Activated CD4-positive, alpha-beta T cell treated with anti-CD3 and anti-CD28 coated beads, Interleukin-2, amount 50 U/mL, for 48 hours (primary cell): Measurements from ENCODE around the gene LETMD1.

Experiments
- DNase-seq, 2 experiments: peaks; one replicate each; pipeline ENCODE4 v3.0.0-alpha.2; 2020

Gene LETMD1

DNA sequence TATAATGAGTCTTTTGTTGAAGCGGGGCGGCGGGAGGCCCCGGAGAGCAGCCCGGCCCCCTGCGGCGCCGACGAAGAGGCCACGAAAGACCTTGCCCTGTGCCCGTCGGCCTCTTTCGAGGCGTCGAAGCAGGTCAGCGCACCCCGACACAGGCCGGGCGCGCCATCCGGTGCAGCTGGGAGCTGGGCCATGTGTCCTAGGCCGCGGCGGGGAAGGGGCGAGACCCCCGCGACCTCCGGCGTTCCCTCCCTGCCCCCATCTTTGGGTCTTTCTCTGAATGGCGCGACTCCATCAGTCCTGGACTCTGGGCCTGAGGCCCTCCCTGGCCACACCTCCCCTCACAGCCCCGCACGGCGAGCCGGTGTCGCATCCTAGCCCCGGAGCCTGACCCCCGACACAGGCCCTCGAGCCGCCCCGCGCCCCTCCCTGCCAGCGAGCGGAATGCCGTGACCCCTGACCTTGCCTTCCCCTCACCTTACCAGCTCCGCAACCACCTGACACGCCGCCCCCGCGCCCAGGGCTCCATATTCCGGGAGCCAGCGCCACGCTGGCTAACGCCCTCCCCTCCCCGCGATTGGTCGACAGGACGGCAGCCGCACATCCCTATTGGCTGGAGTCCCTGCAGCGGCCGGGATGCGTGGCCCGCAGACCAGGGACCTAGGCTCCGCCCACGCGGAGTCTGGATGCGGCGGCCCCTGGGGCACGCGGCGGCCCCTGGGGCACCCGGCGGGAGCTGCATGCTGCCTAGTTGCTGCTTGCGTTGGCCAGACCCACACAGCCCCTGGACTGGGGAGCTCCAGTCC, 22.1 kb upstream of the LETMD1 start, which contains the start of gene SLC11A2:
SLC11A2 (minus strand) TSS at position 549 of the 803 bp plus-strand sequence. CDS start 15,656 bp downstream, outside the sequence.
- DNase-seq: peak; percentile 93 to 96

DNA sequence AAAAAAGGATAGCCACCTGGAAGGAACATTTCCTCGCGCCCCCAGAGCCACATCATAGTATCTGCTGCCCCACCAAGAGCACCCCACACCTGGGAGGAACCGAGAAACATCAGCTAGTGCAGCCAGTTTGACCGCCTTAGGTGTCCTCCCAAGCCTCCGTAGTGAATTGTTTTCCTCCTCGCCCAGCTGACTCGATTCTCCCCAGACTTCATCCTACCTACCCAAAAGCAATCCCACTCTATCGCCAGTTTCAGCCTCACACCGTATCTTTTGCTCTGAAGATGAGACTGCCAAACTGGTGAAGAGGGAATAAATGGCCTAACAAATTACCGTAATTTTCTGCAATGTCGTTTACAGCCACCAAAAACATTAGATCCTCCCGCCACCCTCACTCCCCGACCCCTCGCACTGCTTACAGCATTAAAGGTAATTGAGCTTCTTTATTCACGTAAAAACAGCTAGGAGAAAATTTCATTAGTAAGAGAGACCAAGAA, 20.7 kb upstream of the LETMD1 start:
- no peak for DNase-seq

DNA sequence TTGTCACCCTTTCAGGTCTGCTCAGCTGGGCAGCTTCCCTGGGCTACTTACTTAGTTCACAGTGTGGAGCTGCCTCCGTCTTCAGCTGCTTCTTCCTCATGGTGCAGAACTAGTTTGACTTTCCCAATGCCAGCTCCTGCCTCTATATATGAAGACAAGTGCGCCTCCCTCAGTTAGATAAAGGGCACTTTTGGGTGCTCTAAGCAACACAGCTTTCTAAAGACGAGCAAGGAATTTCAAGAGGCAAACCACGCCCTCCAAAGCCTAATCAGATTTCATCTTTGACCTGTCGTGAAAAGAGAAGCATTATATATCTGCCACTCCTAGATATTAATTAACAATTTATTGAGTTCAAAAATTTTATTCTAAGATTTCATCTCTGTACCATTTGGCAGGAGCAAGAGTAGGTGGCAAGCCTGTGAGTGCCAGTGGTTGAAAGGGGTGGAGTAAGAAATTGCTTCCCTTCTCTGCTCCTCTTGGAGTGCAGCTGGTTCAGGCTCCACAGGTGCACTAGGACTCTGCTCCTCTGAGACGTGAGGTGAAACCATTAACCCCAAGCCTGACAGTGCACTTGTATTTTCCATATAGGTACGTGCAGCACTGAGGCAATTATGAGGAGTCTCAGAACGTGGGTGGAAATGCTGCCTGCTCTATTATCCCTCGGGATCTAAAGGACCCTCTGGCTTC, 19.9 kb upstream of the LETMD1 start:
- peak; percentile 15 to 30 for DNase-seq

DNA sequence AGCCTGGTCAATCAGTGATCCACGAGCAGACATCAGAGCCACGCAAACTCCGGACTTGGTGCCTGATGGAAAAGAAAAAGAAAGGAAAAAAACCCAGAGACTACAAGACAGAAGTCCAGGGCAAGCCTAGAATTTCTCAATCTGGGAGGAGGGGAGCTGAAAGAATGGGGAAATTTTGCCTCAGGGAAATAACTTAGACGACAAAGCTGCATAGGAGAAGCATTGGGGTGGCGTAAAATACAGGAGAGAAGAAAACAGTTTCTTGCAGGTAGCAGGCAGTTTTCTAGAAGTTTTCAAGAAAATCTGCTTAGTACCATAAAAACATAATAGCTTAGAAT, 19.3 kb upstream of the LETMD1 start:
- DNase-seq: no peak

DNA sequence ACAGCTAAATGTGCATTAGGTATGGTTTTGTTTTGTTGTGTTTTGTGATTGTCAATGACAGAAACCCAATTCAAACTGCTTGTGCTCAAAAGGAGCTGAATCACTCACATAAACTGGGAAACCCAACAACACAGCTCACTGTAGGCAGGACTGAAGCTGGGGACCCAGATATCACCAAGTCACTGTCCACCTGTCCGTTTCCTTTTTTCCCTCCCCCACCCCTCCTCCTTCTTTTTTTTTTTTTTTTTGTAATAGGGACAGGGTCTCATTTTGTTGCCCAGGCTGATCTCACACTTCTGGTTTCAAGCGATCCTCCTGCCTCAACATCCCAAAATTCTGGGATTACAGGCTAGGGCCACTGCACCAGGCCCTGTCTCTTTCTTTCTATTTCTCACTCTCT, 15.1 kb upstream of the LETMD1 start:
- no peak for DNase-seq

DNA sequence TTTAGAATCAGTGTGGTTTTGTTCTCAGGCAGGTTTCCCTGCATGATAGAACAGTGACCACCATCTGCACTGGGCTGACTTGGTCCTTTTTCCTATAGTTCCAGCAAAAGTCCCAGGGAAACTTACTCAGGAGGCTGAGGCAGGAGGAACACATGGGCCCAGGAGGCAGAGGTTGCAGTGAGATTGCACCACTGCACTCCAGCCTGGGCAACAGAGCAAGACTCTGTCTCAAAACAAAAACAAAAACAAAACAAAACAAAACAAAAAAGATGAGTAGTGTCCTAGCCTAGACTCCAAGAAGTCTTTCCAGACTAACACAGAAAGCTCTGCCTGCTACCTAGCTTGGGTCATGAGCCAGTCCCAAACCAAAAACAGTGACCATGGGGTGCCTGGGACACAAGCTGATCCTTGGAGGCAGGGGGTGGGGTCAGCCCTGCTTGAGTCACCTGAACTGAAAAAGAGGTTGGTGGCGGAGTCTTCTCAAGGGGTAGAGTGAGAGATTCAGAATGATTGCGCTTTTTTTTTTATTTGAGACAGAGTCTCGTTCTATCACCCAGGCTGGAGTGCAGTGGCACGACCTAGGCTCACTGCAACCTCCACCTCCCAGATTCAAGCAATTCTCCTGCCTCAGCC, 14.6 kb upstream of the LETMD1 start:
- no peak for DNase-seq

DNA sequence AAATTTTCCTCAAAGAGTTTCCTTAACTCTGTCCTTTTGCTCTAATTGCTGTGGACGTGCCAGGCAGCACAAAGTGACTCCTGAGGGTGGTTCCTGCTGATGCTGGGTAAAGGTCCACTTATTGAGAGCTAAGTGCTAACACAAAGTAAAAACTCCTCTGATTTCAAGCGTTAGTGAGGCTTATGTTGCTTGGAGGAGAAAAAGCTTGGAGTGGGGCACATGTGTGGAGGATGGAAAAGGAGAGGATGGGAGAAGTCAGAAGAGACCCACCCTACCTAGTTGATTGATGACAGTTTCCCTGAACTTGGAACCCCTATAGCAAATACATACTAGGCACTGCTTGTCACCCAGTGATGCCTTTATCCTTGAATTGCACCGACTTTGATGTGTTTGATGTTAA, 11.8 kb upstream of the LETMD1 start:
- DNase-seq: no peak

DNA sequence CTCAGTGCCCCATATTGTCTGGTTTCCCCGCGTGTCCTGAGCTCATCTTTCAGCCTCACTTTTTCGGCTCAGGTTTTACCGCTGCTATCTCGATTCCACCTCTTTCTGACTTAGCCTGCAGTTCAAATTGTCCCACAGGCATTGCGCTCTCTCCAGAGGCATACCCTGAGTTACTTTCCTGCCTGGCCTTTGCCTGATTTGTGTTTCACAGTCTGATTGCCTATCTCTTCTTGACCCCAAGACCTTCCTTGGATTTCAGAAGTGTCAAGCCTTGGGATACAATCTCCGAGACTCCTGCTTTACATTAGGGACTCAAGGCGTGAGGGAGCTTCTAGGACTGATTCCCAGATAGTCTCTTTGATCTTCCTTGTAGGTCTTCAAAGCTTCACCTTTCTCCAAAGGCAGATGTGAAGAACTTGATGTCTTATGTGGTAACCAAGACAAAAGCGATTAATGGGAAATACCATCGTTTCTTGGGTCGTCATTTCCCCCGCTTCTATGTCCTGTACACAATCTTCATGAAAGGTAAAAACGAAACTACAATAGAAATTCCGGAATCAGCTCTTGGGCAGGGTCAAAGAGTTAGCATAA, 629 bp downstream of the LETMD1 start:
- DNase-seq: peak in 1 of 2 experiments; percentile 24

DNA sequence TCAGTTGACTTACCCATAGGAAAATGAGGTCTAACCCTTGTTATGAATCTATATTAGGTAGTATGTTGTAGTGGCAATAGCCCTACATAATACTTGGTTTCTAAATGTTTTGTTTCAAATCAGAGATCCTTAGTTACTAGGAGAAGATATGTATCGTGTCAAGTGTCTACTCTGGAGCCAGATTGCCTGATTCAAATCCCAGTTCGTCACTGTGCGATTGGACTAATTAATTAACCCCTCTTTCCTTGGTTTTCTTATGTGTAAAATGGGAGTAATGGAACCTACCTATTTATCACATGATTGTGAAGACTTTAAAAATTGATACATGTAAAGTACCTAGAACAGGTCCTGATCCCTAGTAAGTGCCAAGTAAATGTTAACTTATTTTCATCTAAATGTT, 1.4 kb downstream of the LETMD1 start:
- DNase-seq: no peak

DNA sequence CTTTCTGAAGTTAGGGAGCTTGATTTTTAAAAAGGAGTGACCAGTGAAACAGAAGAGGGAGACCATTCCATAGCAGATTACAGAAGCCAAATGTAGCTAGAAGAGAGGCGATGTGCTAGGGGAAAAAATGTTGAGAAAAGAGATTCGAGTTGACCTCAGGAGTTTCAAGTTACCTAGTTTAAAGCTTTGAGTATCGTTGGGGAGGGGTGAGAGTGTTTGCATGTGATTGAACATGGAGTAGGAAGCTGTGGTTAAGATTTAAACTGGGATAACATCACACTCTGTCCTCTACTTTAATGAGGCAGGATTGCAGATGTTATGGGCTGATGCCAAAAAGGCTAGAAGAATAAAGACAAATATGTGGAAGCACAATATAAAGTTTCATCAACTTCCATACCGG, 3.7 kb downstream of the LETMD1 start:
- no peak for DNase-seq

DNA sequence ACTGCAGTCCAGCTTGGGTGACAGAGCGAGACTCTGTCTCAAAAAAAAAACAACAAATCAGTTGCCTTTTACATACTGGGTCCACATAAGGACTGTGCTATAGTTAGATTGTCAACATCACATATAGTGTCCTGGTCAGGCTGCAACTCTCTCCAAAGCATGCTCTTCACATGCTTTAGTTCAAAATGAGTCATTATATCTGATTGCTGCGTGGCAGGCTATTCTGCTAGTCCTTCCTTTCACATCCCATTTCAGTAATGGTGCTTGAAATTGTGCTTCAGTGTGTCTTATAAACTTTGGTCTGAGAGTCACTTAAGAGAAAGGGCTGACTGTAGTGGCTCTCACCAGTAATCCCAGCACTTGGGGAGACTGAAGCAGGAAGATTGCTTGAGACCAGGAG, 6.9 kb downstream of the LETMD1 start:
- DNase-seq: no peak

DNA sequence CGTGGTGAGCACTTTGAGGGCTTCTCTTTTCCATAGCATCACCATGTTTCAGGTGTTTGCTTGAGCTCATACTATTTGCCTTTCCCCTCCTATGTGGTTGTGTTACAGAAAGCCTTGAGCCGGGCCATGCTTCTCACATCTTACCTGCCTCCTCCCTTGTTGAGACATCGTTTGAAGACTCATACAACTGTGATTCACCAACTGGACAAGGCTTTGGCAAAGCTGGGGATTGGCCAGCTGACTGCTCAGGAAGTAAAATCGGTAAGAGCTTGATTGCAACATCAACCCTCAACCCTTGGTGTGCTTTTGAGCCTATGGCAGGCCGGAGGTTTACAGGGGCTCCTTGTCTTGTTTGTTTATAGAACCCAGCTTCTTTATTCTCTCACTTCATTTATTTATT, 8.1 kb downstream of the LETMD1 start:
- DNase-seq: no peak

DNA sequence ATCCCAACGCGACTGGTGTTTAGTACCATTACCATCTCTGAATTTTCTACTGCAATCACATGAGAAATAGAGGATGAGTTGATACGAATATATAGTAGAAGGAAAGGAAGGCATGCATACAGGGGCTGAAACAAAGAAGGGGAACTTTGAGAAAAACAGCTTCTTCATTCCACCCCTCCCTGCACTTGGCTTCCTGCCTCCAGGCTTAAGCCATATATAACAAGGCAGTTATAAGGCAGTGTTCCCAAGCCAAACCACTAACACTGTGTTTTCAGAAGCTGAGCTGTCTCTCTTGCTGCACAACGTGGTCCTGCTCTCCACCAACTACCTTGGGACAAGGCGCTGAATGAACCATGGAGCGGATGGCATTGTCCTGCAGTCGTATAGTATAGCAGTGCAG, 11.0 kb downstream of the LETMD1 start:
- no peak for DNase-seq

DNA sequence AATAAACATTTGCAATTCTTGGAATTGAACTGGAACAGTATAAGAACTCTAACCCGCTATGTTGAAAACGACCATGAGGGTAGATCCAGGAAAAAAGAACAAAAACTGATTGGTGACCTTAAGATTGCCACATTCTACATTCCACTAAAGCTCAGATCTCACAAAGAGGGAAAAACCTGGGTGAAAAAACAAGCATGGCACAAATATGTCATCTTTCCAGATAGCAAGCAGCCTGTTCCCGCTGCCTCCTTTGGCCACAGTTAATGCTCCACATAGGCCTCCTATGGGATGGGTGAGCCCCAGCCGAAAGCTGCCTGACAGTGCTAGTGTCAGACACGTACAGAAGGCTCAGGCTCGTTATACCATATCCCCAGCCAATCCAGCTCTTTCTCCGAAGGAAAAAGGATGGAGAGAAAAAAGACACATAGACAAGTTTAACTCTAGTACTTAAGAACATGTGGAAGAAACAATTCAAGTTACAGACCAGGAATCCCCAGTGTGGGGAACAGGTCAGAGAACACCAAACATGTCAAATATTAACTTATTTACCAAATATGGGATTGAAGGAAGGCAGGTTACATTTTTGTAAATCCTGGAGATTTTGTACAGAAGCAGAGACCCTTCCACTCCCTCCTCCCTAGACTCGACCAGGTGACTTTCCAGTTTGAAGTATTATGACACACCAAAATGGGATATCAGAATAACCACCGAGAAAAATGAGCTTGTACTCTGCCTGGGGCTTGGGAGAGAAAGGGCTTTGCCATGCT, 14.7 kb downstream of the LETMD1 start:
- DNase-seq: no peak

DNA sequence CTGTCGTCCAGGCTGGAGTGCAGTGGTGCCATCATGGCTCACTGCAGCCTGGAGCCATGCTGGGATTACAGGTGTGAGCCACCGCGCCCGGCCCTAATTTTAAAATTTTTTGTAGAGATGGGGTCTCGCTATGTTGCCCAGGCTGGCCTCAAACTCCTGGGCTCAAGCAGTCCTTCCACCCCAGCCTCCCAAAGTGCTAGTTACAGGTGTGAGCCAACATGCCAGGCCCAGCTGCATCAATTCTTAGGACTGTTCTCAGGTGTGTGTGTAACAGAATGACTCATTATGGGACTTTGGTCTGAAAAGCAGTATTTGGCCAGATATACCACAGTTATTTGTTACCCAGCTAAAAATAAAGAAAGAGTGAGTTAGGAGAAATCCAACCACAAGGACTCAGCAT, 17.4 kb downstream of the LETMD1 start:
- no peak for DNase-seq

DNA sequence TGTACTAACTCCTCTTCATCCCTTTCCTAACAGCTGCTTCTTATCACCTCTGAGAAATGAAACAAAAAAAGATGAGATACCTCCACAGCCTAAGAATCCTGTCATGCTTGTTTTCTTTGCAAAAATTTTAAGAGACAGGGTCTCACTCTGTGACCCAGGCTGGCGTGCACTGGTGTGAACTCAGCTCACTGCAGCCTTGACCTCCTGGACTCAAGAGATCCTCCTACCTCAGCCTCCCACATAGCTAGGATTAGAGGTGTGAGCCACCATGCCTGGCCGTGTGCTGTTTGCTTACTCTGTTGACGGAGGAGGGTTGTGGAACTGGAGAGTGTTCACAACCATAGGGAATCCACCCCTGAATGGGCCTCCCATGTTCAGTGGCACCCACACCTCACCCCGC, 19.1 kb downstream of the LETMD1 start:
- DNase-seq: no peak

DNA sequence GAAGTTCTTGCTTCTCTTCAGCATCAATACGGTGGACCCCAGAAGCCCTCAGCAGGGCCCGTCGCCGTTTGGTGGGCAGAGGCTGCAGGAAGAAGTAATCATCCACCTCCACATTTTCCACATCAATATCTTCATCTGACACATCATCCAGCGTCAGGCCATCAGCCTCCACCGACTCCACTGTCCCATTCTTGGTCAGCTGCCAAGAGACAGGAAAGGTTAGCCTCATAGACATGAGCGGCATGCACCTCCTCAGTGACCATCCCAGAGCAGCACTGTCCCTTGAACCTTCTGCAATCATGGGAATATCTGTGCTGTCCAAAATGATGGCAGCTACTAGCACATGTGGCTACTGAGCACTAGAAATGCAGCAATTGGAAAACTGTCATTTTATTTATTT, 19.6 kb downstream of the LETMD1 start:
- DNase-seq: no peak

DNA sequence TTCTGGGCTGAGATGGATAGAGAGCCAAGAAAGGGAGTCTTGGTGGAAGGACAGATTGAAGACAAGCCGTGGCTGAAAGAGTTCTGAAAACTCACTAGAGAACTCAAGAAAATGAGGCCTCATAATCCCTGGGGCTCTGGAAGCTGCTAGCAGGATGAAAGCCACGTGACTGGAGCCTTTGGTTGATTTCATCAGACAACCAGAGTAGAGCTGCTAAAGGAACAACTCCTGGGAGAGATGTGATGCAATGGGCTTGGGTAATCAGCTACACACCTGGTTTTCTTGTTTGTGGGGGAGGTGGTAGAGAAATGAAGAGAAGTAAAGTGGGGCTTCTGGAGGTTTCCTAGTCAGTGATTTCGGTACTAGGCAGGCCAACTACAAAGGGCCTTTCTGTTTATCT, 21.9 kb downstream of the LETMD1 start:
- DNase-seq: no peak

DNA sequence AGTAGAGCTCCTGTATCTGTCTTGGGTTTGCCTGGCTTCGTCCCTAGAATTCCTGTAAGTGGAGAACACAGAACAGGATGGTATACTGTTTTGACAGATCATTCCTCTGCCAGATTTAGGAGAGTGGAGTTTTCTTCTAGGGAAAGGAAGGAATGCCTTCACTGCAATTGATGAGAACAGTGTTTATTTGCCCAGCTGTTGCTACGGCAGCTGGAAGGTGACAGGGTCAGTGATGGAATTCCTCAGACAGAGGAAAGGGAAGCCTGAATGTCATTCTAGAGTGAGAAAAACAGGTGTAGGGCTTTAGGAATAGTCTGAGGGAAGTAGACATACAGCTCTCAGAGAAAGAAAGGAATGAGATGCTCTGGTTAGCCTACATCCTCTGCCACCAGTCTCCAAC, 23.5 kb downstream of the LETMD1 start:
- DNase-seq: no peak

DNA sequence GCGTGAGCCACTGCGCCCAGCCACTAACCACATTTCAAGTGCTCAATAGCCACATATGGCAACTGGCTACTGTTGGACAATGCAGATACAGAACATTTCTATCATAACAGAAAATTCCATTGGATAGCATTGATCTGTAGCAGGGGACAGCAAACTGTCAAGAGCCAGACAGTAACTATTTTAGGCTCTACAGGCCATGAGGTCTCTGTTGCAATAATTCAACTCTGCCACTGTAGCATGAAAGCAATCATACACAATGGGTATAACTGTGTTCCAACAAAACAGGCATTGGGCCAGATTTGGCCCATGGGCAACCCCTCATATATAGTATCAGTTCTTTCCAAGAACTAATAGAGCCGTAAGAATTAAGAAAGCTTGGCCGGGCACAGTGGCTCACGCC, 27.3 kb downstream of the LETMD1 start:
- DNase-seq: no peak

DNA sequence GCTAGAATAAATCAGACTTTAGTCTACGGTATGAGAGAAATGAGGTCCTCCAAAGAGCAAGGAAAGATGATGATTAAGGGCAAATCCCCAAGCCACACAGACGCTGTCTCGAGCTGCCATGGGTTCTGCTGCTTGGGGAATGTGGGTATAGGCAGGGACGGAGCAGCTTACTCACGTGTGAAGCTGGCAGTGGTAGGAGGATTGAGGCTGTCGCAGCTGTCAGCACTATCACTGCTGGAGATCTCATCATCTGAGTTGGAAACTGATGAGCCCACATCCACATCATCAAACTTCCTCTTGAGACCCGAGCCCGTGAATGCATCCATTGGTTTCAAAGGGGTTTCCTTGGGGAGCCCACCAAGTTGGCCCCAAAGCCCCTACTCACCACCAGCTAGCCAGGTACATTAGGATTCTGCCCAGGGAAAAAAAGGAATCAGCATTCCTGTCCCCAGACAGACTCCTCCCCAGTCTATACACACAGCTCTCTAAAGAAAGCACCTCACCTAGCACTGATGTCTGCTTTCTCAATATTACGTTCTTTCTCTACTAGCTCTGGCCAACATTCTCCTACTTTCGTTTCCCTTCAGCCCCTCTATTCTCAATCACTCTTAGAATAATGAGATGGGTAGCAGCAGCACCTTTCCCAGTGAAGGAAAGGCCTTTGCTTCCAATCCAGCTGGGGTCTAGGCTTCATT, 28.3 kb downstream of the LETMD1 start:
- peak; percentile 22 to 39 for DNase-seq

DNA sequence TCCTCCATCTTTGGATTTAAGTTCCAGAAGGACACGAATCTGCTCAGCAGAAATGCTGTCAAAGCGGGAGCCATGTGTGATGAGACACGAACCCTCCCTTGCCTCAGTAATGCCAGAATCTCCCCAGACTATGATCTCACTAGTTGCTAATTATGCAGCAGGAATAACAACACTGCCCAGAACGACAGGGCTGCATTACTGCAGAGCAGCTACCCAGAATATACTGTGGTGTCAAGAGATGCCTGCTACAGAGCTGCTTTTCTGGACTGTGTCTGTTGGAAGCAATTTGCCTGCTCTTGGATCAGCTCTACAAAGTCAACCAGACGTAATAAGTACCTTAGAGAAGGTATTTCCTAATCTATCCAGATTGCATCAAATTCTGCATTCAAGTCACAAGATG, 29.8 kb downstream of the LETMD1 start:
- DNase-seq: no peak
